AG04450 (cell line): Measurements from ENCODE around the gene CHST11. TPM values are rescaled to one million over a fixed set of nuclear protein-coding genes. Genes with fewer than 3 reads are reported as not detected.

ENCODE experiments used
- CTCF ChIA-PET: fragments of 300-600, 350-600 bp; formaldehyde crosslinking; extraction: SDS; loops from one replicate; lab custom pipeline; 2022; ENCODE audit warnings: antibody characterized with exemption, inconsistent platforms; lab: Charles Lee
- POLR2A ChIA-PET: fragments of 350-600 bp; formaldehyde crosslinking; extraction: SDS; loops from one replicate; lab custom pipeline; 2021; ENCODE audit warnings: antibody characterized with exemption, inconsistent platforms; lab: Yijun Ruan, JAX
- DNase-seq: peaks from one replicate; pipeline ENCODE4 v3.0.0-alpha.2; 2011; ENCODE audit warnings: low read depth, low spot score
- H3K27ac ChIP-seq: one replicate; pipeline ENCODE4 v1.5.1; 2012; ENCODE audit warnings: low read depth, low read length, control low read depth
- H3K27me3 ChIP-seq: one replicate; pipeline ENCODE4 v1.6.0; 2012; ENCODE audit warnings: low read length; ENCODE audit not compliant: control insufficient read depth, insufficient read depth
- H3K4me3 ChIP-seq: 2 replicates; pipeline ENCODE4 v1.5.1; 2011; ENCODE audit warnings: mild to moderate bottlenecking, low read depth, low read length, control low read depth
- H3K9me3 ChIP-seq: 2 replicates; pipeline ENCODE4 v1.5.1; 2012; ENCODE audit warnings: low read length; ENCODE audit not compliant: control insufficient read depth, insufficient read depth
- CTCF ChIP-seq: IDR thresholded peaks from 2 replicates; pipeline ENCODE4 v1.5.1; 2011; ENCODE audit warnings: low read depth, low read length, control low read depth, inconsistent platforms
- polyA plus RNA-seq: library from polyadenylated mRNA; depleted of rRNA; stranded (reverse); fragments of >200 nt; gene quantifications from 2 replicates; pipeline ENCODE4 v1.2.3, GENCODE V29; 2011

The CHST11 gene
- polyA plus RNA-seq, 1 experiment: 2.7 TPM

GRCh38 chr12:104685366-104685765 lies 228.6 kb downstream of the CHST11 start:
- no peak for TF ChIP-seq CTCF
- POLR2A ChIA-PET: no interaction called here
- H3K4me3 ChIP-seq: no peak overlapping the region
- CTCF ChIA-PET: interaction anchor here (1.0 kb wide), 1 partner anchor 191 kb away, joined by 3 read pairs; no protein-coding TSS in a partner anchor
- no peak for DNase-seq
- H3K27me3 ChIP-seq: no peaks in the 10 kb centered on the region
- H3K27ac ChIP-seq: no peak overlapping the region
- H3K9me3 ChIP-seq: no peaks in the 10 kb centered on the region

- ChIA-PET CTCF (no interaction called here), POLR2A (no interaction called here)
- no peak for DNase-seq
- TF ChIP-seq CTCF: no peak
- H3K9me3 ChIP-seq: no peaks in the 10 kb centered on the region
- no peak overlapping the region for H3K27ac ChIP-seq
- no peak overlapping the region for H3K4me3 ChIP-seq
- H3K27me3 ChIP-seq: no peaks in the 10 kb centered on the region
These were observed 229.4 kb downstream of the CHST11 start for GRCh38 chr12:104686196-104686595.

GRCh38 chr12:104687823-104688573 lies 231.2 kb downstream of the CHST11 start:
- TF ChIP-seq CTCF: no peak
- CTCF ChIA-PET: interaction anchor here (0.6 kb wide), 1 partner anchor 42 kb away, joined by 4 read pairs; no protein-coding TSS in a partner anchor
- DNase-seq: no peak
- Histone ChIP-seq H3K27me3 (no peaks in the 10 kb centered on the region), H3K9me3 (no peaks in the 10 kb centered on the region; the same call in 1 of the 2 replicates), H3K27ac (no peak overlapping the region), H3K4me3 (no peak overlapping the region)
- POLR2A ChIA-PET: no interaction called here

GRCh38 chr12:104689635-104690034 lies 232.9 kb downstream of the CHST11 start:
- Histone ChIP-seq H3K4me3 (no peak overlapping the region), H3K27me3 (no peaks in the 10 kb centered on the region), H3K27ac (no peak overlapping the region), H3K9me3 (no peaks in the 10 kb centered on the region; the same call in 1 of the 2 replicates)
- TF ChIP-seq CTCF: no peak
- ChIA-PET POLR2A (no interaction called here), CTCF (interaction anchor here (1.1 kb wide), 1 partner anchor 101 kb away, joined by 3 read pairs; no protein-coding TSS in a partner anchor)
- no peak for DNase-seq
